HepG2 (cell line): ENCODE measurements around the gene CHKA. TPM values are rescaled to one million over a fixed set of nuclear protein-coding genes. Genes with fewer than 3 reads are reported as not detected.
A peak's percentile ranks its signal among the peaks of the same experiment; 100 is the strongest.

Experiments used
- ATRX ChIP-seq: sonication (generic); formaldehyde crosslinking; IDR thresholded peaks from 2 replicates; pipeline ENCODE4 v1.4.0; 2020; ENCODE audit warnings: missing genetic modification reagents, borderline replicate concordance
- DR1 ChIP-seq: sonication (generic); formaldehyde crosslinking; IDR thresholded peaks from 2 replicates; pipeline ENCODE4 v1.8.0; 2021; ENCODE audit warnings: mild to moderate bottlenecking, missing genetic modification reagents, inconsistent platforms
- FUBP1 ChIP-seq: sonication (generic); formaldehyde crosslinking; IDR thresholded peaks from 2 replicates; pipeline ENCODE4 v1.5.1; 2020; ENCODE audit warnings: missing genetic modification reagents, mild to moderate bottlenecking, borderline replicate concordance
- GTF3A ChIP-seq: sonication (generic); formaldehyde crosslinking; conservative IDR thresholded peaks from 2 replicates; pipeline ENCODE4 v1.4.0; 2020; ENCODE audit warnings: mild to moderate bottlenecking, missing genetic modification reagents
- HNF4G ChIP-seq, 2 experiments: sonication (generic) in 1 of 2; formaldehyde crosslinking in 1 of 2; IDR thresholded peaks; 2 replicates each; pipeline versions ENCODE4 v1.4.0 to v1.6.1; 2011 to 2020; ENCODE audit warnings: borderline replicate concordance in 2 of 2, low read depth in 2 of 2, mild to moderate bottlenecking in 2 of 2, low read length in 1 of 2, missing genetic modification reagents in 1 of 2, moderate library complexity in 1 of 2
- KLF11 ChIP-seq: IDR thresholded peaks from 2 replicates; pipeline ENCODE4 v1.6.1; 2016; ENCODE audit warnings: missing compliant biosample characterization
- KLF16 ChIP-seq, 2 experiments: sonication (generic) in 1 of 2; formaldehyde crosslinking in 1 of 2; IDR thresholded peaks; 2 replicates each; pipeline versions ENCODE4 v1.6.1 to v1.8.0; 2016 to 2023; ENCODE audit warnings: missing genetic modification reagents in 2 of 2, missing compliant biosample characterization in 1 of 2
- PRDM4 ChIP-seq: sonication (generic); formaldehyde crosslinking; IDR thresholded peaks from 2 replicates; pipeline ENCODE4 v1.9.0; 2021; ENCODE audit warnings: missing genetic modification reagents, borderline replicate concordance
- RORA ChIP-seq: sonication (generic); formaldehyde crosslinking; IDR thresholded peaks from 2 replicates; pipeline ENCODE4 v1.5.0; 2020; ENCODE audit warnings: mild to moderate bottlenecking, missing genetic modification reagents, moderate library complexity
- SMC3 ChIP-seq: IDR thresholded peaks from 2 replicates; pipeline ENCODE4 v1.6.1; 2011; ENCODE audit warnings: low read length, improper control_type of control experiment
- SNAPC5 ChIP-seq: sonication (generic); formaldehyde crosslinking; IDR thresholded peaks from 2 replicates; pipeline ENCODE4 v1.8.1; 2023; ENCODE audit warnings: mild to moderate bottlenecking, missing genetic modification reagents, borderline replicate concordance
- TBX3 ChIP-seq: fragments of 450-650 bp; IDR thresholded peaks from 2 replicates; pipeline ENCODE4 v1.6.1; 2017; ENCODE audit warnings: antibody characterized with exemption, mild to moderate bottlenecking, inconsistent platforms, borderline replicate concordance
- TRIM24 ChIP-seq: sonication (generic); formaldehyde crosslinking; IDR thresholded peaks from 2 replicates; pipeline ENCODE4 v1.8.0; 2022; ENCODE audit warnings: mild to moderate bottlenecking, missing genetic modification reagents
- ZC3H13 ChIP-seq: sonication (generic); formaldehyde crosslinking; IDR thresholded peaks from 2 replicates; pipeline ENCODE4 v1.8.1; 2023; ENCODE audit warnings: mild to moderate bottlenecking, missing genetic modification reagents, moderate library complexity
- ZMAT3 ChIP-seq: sonication (generic); formaldehyde crosslinking; conservative IDR thresholded peaks from 2 replicates; pipeline ENCODE4 v1.7.0; 2021; ENCODE audit warnings: missing genetic modification reagents
- ZNF20 ChIP-seq: sonication (generic); formaldehyde crosslinking; IDR thresholded peaks from 2 replicates; pipeline ENCODE4 v1.4.0; 2020; ENCODE audit warnings: mild to moderate bottlenecking, moderate library complexity, missing genetic modification reagents
- polyA plus RNA-seq, 8 experiments: library from polyadenylated mRNA; depleted of rRNA in 3 of 8; stranded (reverse) in 7 of 8; unstranded in 1 of 8; fragments of >200 nt; fragmentation: Illumina TruSeq in 4 of 8; extraction: Trizol in 4 of 8; gene quantifications; 2 replicates each; pipeline versions ENCODE4 v1.2.1 to v1.2.3, GENCODE V29; 2011 to 2016; ENCODE audit warnings: low read depth in 4 of 8, missing spikeins in 1 of 8, mixed read lengths in 1 of 8; ENCODE audit not compliant: insufficient read depth in 1 of 8
- total RNA-seq, 5 experiments: library from RNA; depleted of rRNA; stranded (reverse); fragments of >200 nt; fragmentation: Illumina TruSeq; extraction: Trizol; gene quantifications; 2 replicates each; pipeline ENCODE4 v1.2.3, GENCODE V29; 2016; ENCODE audit warnings: low read depth in 1 of 5

CHKA gene
- total and polyA plus RNA-seq, 2 of the 13 experiments (the other 11 are each of a cell fraction or from before 2014, with no cell fraction given) = 71.6 to 92.7 TPM

- no peak; the same call in 1 of the 2 replicates for TF ChIP-seq DR1 (CRISPR knock-in tag)
- TF ChIP-seq ZMAT3 (CRISPR knock-in tag) = peak; percentile 88
- no peak for TF ChIP-seq GTF3A (CRISPR knock-in tag)
- no peak for TF ChIP-seq ZNF20
- no peak for TF ChIP-seq TRIM24 (CRISPR knock-in tag)
- no peak for TF ChIP-seq PRDM4 (CRISPR knock-in tag)
- 0 out of 2 replicates have a peak, but pooled peaks have one; percentile 63 for TF ChIP-seq KLF11 (CRISPR knock-in tag)
- no peak for TF ChIP-seq FUBP1 (CRISPR knock-in tag)
- peak in 1 of 2 experiments; percentile 82; a peak in 1 of 4 replicates for TF ChIP-seq KLF16 (CRISPR knock-in tag; IDR thresholded peaks at IDR 0.05)
- no peak for TF ChIP-seq ZC3H13 (CRISPR knock-in tag)
- peak; percentile 69; the same call in 1 of the 2 replicates for TF ChIP-seq TBX3
- peak; percentile 55; the same call in 1 of the 2 replicates for TF ChIP-seq HNF4G (IDR thresholded peaks at IDR 0.05; ENCODE audit: borderline replicate concordance, low read depth, low read length)
- peak; percentile 92 for TF ChIP-seq HNF4G (CRISPR knock-in tag; IDR thresholded peaks at IDR 0.05; ENCODE audit: borderline replicate concordance, low read depth)
- no peak for TF ChIP-seq ATRX
- TF ChIP-seq SNAPC5 (CRISPR knock-in tag) = no peak
- peak; percentile 47 for TF ChIP-seq SMC3
- TF ChIP-seq RORA (CRISPR knock-in tag) = no peak
Measured at GRCh38 chr11:68146704-68147474, 25.7 kb upstream of the CHKA start (continued).
